Measurements from ENCODE around the gene DNAJC4. TPM values are rescaled to one million over a fixed set of nuclear protein-coding genes. Genes with fewer than 3 reads are reported as not detected.

The DNAJC4 gene
- total and polyA plus RNA-seq, 9 of the 15 experiments (the other 6 are each of a cell fraction or from before 2014, with no cell fraction given): 4.0 to 32.6 (median 19.9) TPM

GRCh38 chr11:64266339-64266738 lies 36.0 kb downstream of the DNAJC4 start:
- Histone ChIP-seq H3K27me3 (ENCODE audit: control insufficient read depth in 2 of 2, insufficient read depth in 2 of 2, low read length in 2 of 2) (no peaks in the 10 kb centered on the region), H4K20me1 (replicated peaks; ENCODE audit: control insufficient read depth, insufficient read depth, low read length) (no peaks in the 10 kb centered on the region), H3K4me1 (replicated peaks in 1 of 2; ENCODE audit: control insufficient read depth in 2 of 2, insufficient read depth in 2 of 2, low read length in 2 of 2) (peaks cover 15 to 58% of the 10 kb centered on the region in 2 experiments), H3K4me2 (ENCODE audit: insufficient read depth, low read length) (no peak overlapping the region), H3K4me3 (no peak overlapping the region), H2AFZ (ENCODE audit: low read depth, low read length) (no peak overlapping the region), H3K9me1 (ENCODE audit: control insufficient read depth, insufficient read depth, low read length) (peaks cover 3% of the 10 kb centered on the region), H3K36me3 (ENCODE audit: control insufficient read depth, insufficient read depth, low read length) (peaks cover 62% of the 10 kb centered on the region), H3K9ac (ENCODE audit: insufficient read depth in 1 of 2, low read depth in 2 of 2, low read length in 2 of 2) (no peak overlapping the region), H3K27ac (ENCODE audit: extremely low read depth, low read depth, low read length) (no peak overlapping the region), H3K9me3 (replicated peaks; ENCODE audit: control insufficient read depth, insufficient read depth, low read depth, low read length) (no peaks in the 10 kb centered on the region), H3K79me2 (ENCODE audit: control insufficient read depth, insufficient read depth, low read length) (peaks cover 18% of the 10 kb centered on the region; the same call in 2 of the 3 replicates)
- in situ Hi-C loops (cut with MboI) (no loop called here), intact Hi-C loops (cut with micrococcal nuclease) (no loop called here)
- DNase-seq (ENCODE audit: extremely low read depth in 1 of 4, low spot score in 3 of 4) (no peak), ATAC-seq (no peak), FAIRE-seq (no peak)
- BruUV-seq (replicated peaks): no TSS peak
- POLR2A ChIA-PET: interaction anchor here (4.5 kb wide), 1 partner anchor 19 kb away, joined by 58 read pairs; the partner anchor contains the start of gene PPP1R14B
- CTCF ChIA-PET (ENCODE audit: low intra/inter-chr PET ratio): no interaction called here
- TF ChIP-seq, protein P1, sequence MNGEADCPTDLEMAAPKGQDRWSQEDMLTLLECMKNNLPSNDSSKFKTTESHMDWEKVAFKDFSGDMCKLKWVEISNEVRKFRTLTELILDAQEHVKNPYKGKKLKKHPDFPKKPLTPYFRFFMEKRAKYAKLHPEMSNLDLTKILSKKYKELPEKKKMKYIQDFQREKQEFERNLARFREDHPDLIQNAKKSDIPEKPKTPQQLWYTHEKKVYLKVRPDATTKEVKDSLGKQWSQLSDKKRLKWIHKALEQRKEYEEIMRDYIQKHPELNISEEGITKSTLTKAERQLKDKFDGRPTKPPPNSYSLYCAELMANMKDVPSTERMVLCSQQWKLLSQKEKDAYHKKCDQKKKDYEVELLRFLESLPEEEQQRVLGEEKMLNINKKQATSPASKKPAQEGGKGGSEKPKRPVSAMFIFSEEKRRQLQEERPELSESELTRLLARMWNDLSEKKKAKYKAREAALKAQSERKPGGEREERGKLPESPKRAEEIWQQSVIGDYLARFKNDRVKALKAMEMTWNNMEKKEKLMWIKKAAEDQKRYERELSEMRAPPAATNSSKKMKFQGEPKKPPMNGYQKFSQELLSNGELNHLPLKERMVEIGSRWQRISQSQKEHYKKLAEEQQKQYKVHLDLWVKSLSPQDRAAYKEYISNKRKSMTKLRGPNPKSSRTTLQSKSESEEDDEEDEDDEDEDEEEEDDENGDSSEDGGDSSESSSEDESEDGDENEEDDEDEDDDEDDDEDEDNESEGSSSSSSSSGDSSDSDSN (IDR thresholded peaks at IDR 0.05; ENCODE audit: borderline replicate concordance in 1 of 2, low read depth in 2 of 2, low read length in 2 of 2): no peak
- peak; percentile 13; the same call in 1 of the 2 replicates for TF ChIP-seq RBFOX2 (IDR thresholded peaks at IDR 0.05; ENCODE audit: low read depth, low read length)
- TF ChIP-seq DMBX1 (CRISPR knock-in tag; IDR thresholded peaks at IDR 0.05; ENCODE audit: borderline replicate concordance): no peak
- WGBS (ENCODE audit: insufficient coverage, low coverage, missing lambda C conversion rate): 86% methylated on average over 11 of the region's 15 CpGs
